Left kidney (tissue), 2 donors: Measurements from ENCODE around the gene MXRA8. TPM values are rescaled to one million over a fixed set of nuclear protein-coding genes. Genes with fewer than 3 reads are reported as not detected.
"Not testable (repeated sequence)": the region's sequence is repeated elsewhere in the genome, so short reads cannot be mapped to it uniquely, and the experiment has no call there.

Source experiments
- DNase-seq: peaks from one replicate; pipeline ENCODE4 v3.0.0-alpha.2; 2013
- polyA plus RNA-seq: library from polyadenylated mRNA; unstranded; fragments of 120-200 nt; gene quantifications from one replicate; pipeline ENCODE4 v1.2.1, GENCODE V29; 2013; ENCODE audit not compliant: insufficient read length

MXRA8 gene
- polyA plus RNA-seq, 1 donor, result 147 TPM

- no peak for DNase-seq
Measured at GRCh38 chr1:1322952-1323351, 35.4 kb downstream of the MXRA8 start.

GRCh38 chr1:1322418-1322817 is 35.9 kb downstream of the MXRA8 start:
- DNase-seq, result no peak

GRCh38 chr1:1321477-1321876 is 36.9 kb downstream of the MXRA8 start:
- no peak for DNase-seq

DNA sequence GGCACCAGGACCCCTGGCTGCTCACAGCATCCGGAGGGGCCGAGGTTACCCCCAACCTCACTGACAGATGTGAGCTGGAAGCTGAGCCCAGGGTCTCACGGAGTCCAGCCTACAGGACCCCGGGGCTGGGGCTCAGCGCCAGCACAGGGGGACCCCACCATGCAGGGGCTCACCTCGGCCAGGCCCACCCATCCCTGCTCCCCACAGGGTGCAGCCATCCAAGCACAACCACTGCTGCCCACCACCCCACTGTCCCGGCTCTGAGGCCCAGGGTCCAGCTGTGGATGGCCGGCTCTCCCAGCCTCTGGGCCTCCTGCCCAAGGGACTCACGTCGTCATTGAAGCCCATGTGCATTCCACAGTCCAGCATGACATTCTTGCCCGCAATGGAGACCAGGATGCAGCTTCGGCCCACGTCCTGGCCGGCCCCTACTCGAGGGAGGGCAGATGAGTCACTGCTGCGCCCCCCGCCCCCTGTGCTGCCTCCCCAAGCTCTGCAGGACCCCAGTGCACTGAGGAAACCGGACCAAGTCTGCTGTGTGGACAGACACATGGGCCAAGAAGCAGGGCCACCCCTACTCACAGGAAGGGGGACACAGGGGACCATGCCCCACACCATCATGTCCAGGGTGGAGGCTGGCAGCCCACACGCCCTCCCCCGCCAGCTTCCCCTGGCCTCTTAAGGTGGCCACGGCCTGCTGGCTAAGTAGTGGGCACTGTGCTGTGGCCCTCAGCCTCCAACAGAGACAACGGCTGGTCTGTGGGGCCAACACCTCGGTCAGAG is 37.5 kb downstream of the MXRA8 start:
- no peak for DNase-seq

GRCh38 chr1:1319646-1319941 is 38.8 kb downstream of the MXRA8 start:
- no peak for DNase-seq

GRCh38 chr1:1318777-1319645 is 39.3 kb downstream of the MXRA8 start:
- no peak for DNase-seq

DNA sequence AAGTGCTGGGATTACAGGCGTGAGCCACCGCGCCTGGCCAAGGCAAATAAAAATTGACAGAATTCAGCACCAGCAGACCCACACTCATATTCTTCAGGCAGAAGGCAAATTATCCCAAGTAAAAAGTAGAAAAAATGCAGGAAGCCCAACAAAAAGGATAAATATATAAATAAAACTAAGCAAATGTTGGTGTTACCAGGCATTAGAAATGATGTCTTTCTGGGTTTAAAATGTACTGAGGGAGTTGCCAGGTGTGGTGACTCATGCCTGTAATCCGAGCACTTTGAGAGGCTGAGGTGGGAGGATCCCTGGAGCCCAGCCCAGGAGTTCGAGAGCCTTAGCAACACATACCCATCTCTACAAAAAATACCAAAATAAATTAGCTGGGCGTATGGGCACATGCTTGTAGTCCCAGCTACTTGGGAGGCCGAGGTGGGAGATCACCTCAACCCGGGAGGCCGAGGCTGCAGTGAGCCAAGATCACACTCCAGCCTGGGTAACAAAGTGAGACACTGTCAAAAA is 40.2 kb downstream of the MXRA8 start:
- no peak for DNase-seq

DNA sequence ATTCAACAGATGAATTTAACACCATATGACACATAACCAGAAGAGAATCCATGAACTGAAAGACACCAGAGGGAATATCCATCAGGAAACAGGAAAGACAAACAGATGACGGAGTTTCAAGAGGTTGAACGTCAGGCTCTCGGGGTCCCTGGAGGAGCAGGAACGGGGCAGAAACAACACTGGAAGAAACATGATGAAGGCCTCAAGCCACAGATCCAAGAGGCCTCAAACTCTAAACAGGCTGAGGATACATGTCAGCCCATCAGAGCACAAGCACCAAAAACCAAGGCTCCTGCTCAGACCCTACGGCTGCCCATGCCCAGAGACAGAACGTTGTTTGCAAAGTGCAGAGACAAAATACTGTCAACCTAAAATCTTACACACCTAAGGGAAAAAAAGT is 40.9 kb downstream of the MXRA8 start:
- DNase-seq, result no peak

- not testable (repeated sequence) for DNase-seq
Measured at GRCh38 chr1:1316199-1316598, 42.2 kb downstream of the MXRA8 start.

DNA sequence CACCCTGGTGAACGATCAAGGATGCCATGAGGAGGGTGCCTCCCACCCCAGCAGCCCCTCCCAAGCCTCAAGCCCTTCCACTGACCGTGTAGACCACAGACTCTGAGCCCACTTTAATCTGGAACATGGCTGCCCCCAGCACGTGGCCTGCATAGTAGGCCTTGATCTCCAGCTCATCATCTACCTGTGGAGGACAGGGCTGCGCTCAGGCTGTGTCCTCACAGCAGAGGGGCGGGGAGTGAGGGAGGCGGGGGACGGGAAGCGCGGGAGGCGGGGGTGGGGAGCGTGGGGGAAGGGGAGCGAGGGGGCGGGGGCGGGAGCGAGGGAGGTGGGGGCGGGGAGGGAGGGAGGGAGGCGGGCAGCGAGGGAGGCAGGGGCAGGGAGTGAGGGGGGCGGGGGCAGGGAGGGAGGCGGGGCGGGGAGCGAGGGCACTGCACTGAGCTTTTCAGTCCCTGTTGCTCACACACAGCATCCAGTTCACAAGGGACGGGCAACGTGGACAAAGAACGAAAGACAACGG is 42.9 kb downstream of the MXRA8 start:
- DNase-seq, result no peak

DNA sequence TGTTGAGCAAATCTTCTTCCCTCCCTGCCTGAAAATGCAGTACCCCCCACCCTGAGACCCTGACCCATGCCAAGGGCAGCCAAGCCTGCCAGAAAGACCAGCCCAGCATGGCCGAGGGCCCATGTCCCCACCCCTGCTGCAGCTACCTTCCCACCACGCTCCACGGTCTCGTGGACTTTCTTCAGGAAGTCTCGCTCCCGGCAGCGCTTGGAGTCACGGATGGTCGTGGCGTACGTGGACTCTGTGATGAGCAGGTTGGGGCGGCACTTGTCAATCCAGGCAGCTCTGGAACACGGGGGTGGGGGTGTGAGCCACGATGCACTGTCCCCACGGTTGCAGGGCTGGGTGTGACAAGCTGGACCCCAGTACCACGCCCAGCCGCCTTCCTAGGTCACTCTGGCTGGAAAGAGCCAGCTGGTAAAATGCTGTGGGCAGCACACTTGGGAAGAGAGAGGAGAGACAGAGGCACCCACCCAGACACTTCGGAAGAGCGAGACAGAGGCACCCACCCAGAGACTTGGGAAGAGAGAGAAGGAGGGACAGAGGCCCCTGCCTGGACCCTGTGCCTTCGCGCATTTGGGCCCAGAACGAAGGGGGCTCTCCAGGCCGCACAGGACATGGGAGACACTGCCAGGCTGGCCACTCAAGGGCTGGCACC is 43.5 kb downstream of the MXRA8 start:
- no peak for DNase-seq

DNA sequence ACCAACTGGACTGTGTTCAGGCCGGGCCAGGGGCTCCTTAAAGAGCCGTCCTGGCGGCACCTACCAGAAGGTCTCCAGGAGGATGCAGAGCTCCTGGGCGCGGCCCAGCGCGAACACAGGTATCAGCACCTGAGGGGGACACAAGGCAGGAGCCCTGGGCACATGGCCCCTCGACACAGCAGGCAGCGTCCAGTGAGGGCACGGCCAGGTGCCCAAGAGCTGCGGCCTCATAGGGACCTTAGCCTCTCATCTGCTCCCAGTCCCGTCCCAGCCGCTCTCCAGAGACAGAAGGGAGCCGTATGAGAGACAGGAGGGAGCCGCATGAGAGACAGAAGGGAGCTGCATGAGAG is 44.1 kb downstream of the MXRA8 start:
- no peak for DNase-seq

DNA sequence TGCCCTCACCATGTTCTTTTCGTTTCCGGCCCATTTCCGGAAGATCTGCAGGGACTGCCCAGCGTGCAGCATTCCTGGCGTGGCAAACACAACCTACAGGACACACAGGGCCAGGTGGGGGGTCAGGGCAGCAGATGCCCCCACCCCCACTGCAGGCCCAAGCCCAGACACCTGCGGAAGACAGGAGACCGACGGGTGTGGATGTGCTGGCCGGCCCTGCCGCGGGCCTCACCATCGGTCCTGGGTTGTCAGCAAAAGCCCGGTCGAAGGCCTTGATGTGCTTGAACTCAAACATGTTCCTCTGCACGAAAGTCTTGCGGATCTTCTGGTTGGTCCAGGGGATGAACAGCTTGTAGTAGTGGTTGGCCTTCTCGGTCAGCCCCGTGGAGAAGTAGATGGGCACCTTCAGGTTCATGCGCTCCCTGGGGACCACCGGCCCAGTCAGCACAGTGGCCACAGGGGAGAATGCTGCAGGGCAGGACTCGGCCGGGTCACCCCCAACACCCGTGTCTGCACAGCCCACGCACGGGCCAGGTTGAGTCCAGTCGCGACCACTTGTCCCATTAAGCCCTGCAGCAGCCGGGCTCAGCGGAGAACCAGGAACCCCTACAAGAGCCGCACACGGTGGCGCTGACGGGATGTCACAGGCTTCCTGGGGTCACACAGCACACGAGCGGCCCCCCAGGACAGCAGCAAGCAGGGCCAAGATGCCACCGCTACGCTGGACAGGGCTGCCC is 44.7 kb downstream of the MXRA8 start:
- DNase-seq, result no peak

DNA sequence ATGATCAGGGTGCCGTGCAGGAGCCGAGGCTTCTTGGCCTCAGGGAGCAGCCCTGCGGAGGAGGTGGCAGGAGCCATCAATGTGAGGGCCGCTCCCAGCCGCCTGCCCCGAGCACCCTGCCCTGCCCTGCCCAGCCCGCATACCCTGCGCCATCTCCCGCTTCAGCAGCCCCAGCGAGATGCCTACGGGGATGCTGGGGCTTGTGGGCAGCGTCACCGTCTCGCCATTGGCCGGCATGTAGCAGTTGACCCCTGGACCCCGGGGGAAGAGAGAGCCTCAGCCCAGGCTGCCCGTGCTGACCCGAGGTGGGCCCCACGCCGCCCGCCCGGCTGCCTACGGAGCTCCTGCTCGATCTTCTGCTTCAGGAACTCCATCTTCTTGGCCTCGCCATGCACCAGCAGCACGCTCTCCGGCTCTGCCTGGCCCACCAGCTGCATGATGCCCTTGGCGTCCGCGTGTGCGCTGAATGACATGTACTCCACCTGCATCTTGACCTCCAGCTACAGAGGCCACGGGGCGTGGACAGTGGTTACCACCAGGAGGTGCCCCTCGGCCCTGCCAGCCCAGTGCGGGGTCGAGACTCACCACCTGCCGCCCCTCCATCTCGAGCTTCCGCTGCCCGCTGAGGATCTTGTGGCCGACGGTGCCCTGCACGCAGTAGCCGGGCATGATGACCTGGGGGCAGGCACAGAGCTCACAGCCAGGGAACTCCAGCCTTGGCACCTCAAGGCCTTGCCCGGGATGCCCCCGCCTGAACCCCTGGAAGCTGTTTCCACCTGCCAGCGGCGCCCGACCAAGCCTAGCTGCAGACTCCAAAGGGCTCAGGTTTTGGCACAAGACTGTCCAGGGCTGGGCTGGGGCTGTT is 45.7 kb downstream of the MXRA8 start:
- no peak for DNase-seq

DNA sequence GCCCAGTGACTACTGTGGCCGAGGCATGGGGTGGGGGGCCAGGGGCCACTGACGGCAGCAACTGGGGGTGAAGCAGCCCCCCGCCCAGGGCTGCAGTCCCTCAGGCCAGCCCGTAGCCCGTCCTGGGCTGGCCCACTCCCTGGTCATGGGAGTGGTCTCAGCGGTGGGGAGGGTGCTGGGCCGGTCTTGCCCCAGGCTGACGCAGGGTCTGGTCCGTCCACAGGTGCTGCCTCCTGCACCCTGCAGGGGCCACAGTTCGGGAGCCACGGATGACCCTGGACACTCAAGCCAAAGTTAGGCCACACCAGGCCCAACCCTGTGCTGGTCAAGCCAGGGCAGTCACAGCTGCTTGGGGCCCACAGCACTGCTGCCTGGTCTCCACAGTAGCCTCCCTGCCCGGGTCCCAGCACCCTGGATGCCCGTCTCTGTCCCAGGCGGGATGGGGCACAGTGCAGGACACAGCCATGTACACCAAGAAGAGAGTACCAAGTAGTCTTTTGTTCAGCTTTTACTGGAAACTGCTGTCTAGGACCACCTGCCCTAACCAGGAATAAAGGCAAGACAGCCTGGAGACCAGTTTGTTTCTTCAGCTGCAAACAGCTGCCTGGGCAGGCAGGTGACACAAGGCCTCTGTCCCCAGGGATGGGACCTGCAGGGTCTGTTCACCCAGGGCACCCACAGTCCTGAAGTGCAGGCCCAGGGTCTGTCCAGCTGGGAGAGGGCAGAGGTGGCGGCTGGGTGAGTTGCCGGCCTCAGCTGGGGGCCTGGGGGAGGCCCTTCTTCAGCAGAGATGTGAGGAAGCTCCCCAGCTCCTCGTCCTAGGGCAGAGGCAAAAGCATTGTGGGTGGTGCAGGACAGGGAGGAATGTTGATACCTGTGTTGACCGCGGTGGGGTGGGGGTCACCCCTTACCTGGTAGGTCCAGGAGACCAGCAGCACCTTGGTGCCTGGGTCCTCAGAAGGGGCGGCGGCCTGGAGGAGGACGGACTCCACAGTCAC is 46.9 kb downstream of the MXRA8 start:
- no peak for DNase-seq

GRCh38 chr1:1310476-1311053 is 47.8 kb downstream of the MXRA8 start:
- no peak for DNase-seq

- no peak for DNase-seq
Measured at GRCh38 chr1:1310109-1310385, 48.3 kb downstream of the MXRA8 start.

GRCh38 chr1:1309251-1310108 is 48.9 kb downstream of the MXRA8 start:
- DNase-seq, result no peak
